HCT116 (cell line): ENCODE results near the gene DIP2C. TPM values are rescaled to one million over a fixed set of nuclear protein-coding genes. Genes with fewer than 3 reads are reported as not detected.

ENCODE experiments used
- ATAC-seq: fragments of 200-7000 bp; cut with Tn5 transposase; 2 replicates; pipeline ENCODE4 v1.9.1; 2020; ENCODE audit warnings: mild to moderate bottlenecking, moderate library complexity
- BruUV-seq: library from RNA; stranded (reverse); fragments of 400-500 nt; replicated peaks from 2 replicates; lab custom pipeline; 2021; lab: Mats Ljungman, UMichigan
- CTCF ChIA-PET: fragments of 300-600 bp; sonication (Branson Sonifier 250); formaldehyde crosslinking; loops from one replicate; lab custom pipeline; 2021; ENCODE audit warnings: antibody characterized with exemption; lab: Charles Lee
- POLR2A ChIA-PET: fragments of 300-600, 350-600 bp; sonication (Branson Sonifier 250); formaldehyde crosslinking; loops from one replicate; lab custom pipeline; 2021; ENCODE audit warnings: antibody characterized with exemption; lab: Charles Lee
- RAD21 ChIA-PET, 2 experiments: fragments of 300-600 bp; sonication (Branson Sonifier 250); formaldehyde crosslinking; loops; one replicate each; lab custom pipeline; 2023; ENCODE audit warnings: low total read pairs in 2 of 2; ENCODE audit not compliant: uncharacterized antibody in 2 of 2, unreplicated experiment in 2 of 2, low non-redundant PET in 1 of 2; lab: Charles Lee
- DNase-seq: peaks from one replicate; pipeline ENCODE4 v3.0.0-alpha.2; 2010; ENCODE audit warnings: low read depth, low spot score
- H2AFZ ChIP-seq: fragments of 200-600 bp; shearing (Covaris generic), sonication (generic); 2 replicates; pipeline ENCODE4 v1.6.1; 2017; ENCODE audit warnings: low read depth, mixed run types, mixed read lengths, antibody characterized with exemption, low read length; ENCODE audit not compliant: poor library complexity, severe bottlenecking
- H3K27ac ChIP-seq: 2 replicates; pipeline ENCODE4 v1.5.1; 2012; ENCODE audit warnings: low read depth, low read length
- H3K27me3 ChIP-seq: fragments of 200-600 bp; sonication (generic); 2 replicates; pipeline ENCODE4 v1.6.1; 2016; ENCODE audit warnings: mixed run types, low read length, mixed read lengths; ENCODE audit not compliant: insufficient read depth
- H3K36me3 ChIP-seq, 2 experiments: fragments of 200-500 bp in 1 of 2; fragments of 200-600 bp in 1 of 2; sonication (Bioruptor generic) in 1 of 2; sonication (generic) in 1 of 2; 2 replicates each; pipeline versions ENCODE4 v1.5.1 to v1.6.1; 2014 to 2016; ENCODE audit warnings: low read length in 2 of 2, inconsistent platforms in 1 of 2, mixed read lengths in 1 of 2, mixed run types in 1 of 2; ENCODE audit not compliant: insufficient read depth in 2 of 2, control insufficient read depth in 1 of 2
- H3K4me1 ChIP-seq, 2 experiments: fragments of 200-600 bp in 1 of 2; sonication (generic) in 1 of 2; 2 replicates each; pipeline versions ENCODE4 v1.5.1 to v1.6.1; 2012 to 2017; ENCODE audit warnings: low read length in 2 of 2, inconsistent platforms in 1 of 2, mild to moderate bottlenecking in 1 of 2, mixed read lengths in 1 of 2, mixed run types in 1 of 2, moderate library complexity in 1 of 2; ENCODE audit not compliant: insufficient read depth in 2 of 2, control insufficient read depth in 1 of 2
- H3K4me2 ChIP-seq: fragments of 200-600 bp; sonication (generic); 2 replicates; pipeline ENCODE4 v1.6.1; 2017; ENCODE audit warnings: mixed run types, low read length, mixed read lengths
- H3K4me3 ChIP-seq, 2 experiments: fragments of 200-600 bp in 1 of 2; sonication (generic) in 1 of 2; replicated peaks in 1 of 2; 2 replicates each; pipeline ENCODE4 v1.5.1; 2011 to 2016; ENCODE audit warnings: low read length in 2 of 2, control low read depth in 1 of 2, low read depth in 1 of 2, mild to moderate bottlenecking in 1 of 2, mixed read lengths in 1 of 2, mixed run types in 1 of 2
- H3K79me2 ChIP-seq: fragments of 200-600 bp; sonication (generic); 2 replicates; pipeline ENCODE4 v1.6.1; 2017; ENCODE audit warnings: mild to moderate bottlenecking, mixed run types, low read length, moderate library complexity, mixed read lengths; ENCODE audit not compliant: insufficient read depth
- H3K9ac ChIP-seq: fragments of 200-600 bp; sonication (generic); 2 replicates; pipeline ENCODE4 v1.6.1; 2016; ENCODE audit warnings: low read length, mixed read lengths
- H3K9me2 ChIP-seq: fragments of 200-600 bp; sonication (generic), shearing (Covaris generic); 2 replicates; pipeline ENCODE4 v1.6.1; 2017; ENCODE audit warnings: mixed run types, mild to moderate bottlenecking, moderate library complexity; ENCODE audit not compliant: insufficient read depth
- H3K9me3 ChIP-seq, 2 experiments: fragments of 200-500 bp in 1 of 2; fragments of 200-600 bp in 1 of 2; sonication (Bioruptor generic) in 1 of 2; sonication (generic) in 1 of 2; 2 replicates each; pipeline ENCODE4 v1.6.1; 2014 to 2017; ENCODE audit warnings: low read length in 2 of 2, mixed read lengths in 2 of 2, inconsistent platforms in 1 of 2, low read depth in 1 of 2, mild to moderate bottlenecking in 1 of 2, mixed run types in 1 of 2, moderate library complexity in 1 of 2; ENCODE audit not compliant: control insufficient read depth in 1 of 2, insufficient read depth in 1 of 2
- H4K20me1 ChIP-seq: fragments of 200-600 bp; sonication (generic), shearing (Covaris generic); 2 replicates; pipeline ENCODE4 v1.6.1; 2017; ENCODE audit warnings: mixed run types, mild to moderate bottlenecking, moderate library complexity; ENCODE audit not compliant: insufficient read depth
- EGR1 ChIP-seq: IDR thresholded peaks from 2 replicates; pipeline ENCODE4 v1.6.1; 2012; ENCODE audit warnings: low read depth
- EZH2 ChIP-seq: fragments of 200-600 bp; sonication (generic); IDR thresholded peaks from 2 replicates; pipeline ENCODE4 v1.6.1; 2017; ENCODE audit warnings: antibody characterized with exemption, mixed run types
- FOSL1 ChIP-seq: IDR thresholded peaks from 2 replicates; pipeline ENCODE4 v1.6.1; 2012; ENCODE audit warnings: low read depth
- REST ChIP-seq: IDR thresholded peaks from 2 replicates; pipeline ENCODE4 v1.6.1; 2012; ENCODE audit warnings: low read depth
- SIN3A ChIP-seq: IDR thresholded peaks from 2 replicates; pipeline ENCODE4 v1.6.1; 2012; ENCODE audit warnings: low read depth
- SP1 ChIP-seq: IDR thresholded peaks from 2 replicates; pipeline ENCODE4 v1.6.1; 2012; ENCODE audit warnings: low read depth
- YY1 ChIP-seq: IDR thresholded peaks from 2 replicates; pipeline ENCODE4 v1.6.1; 2011; ENCODE audit warnings: low read length, low read depth, moderate library complexity, mild to moderate bottlenecking; ENCODE audit not compliant: insufficient replicate concordance; ENCODE audit errors: extremely low read depth
- ZFX ChIP-seq: fragments of 450-650 bp; IDR thresholded peaks from 2 replicates; pipeline ENCODE4 v1.6.1; 2017
- intact Hi-C: fragments of 100-400 bp; cut with micrococcal nuclease; formaldehyde crosslinking; loops from 2 replicates; pipeline ENCODE4 v1.10.0; 2022
- total RNA-seq: library from RNA; stranded (reverse); gene quantifications from one replicate; pipeline ENCODE4 v1.2.1, GENCODE V29; 2021; ENCODE audit not compliant: unreplicated experiment

The DIP2C gene
- total RNA-seq, 1 experiment from 2014 or later, result 15.4 TPM

DNA sequence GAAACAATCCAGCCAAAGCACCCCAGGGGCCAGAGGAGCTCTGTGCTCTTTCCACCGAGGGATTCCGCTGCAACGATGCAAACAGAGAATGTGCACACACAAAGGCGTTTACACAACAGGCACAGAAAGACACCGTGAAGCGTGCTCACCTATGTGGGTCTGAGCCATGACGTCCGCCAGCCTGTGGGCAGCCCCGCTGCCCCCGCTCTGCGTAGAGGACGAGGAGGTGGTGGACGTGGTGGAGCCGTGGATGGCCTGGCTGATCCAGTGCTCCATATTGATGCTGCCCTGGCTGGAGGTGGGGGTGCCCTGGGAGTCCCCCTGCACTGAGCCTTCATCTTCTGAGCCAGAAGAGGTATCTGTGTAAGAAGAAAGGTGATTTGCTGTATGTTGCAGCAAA lies 266.8 kb downstream of the DIP2C start:
- Histone ChIP-seq H4K20me1 (no peaks in the 10 kb centered on the region), H3K27ac (no peak overlapping the region), H3K36me3 (no peaks in the 10 kb centered on the region), H3K79me2 (no peaks in the 10 kb centered on the region), H3K9me3 (no peaks in the 10 kb centered on the region), H3K4me1 (no peaks in the 10 kb centered on the region), H3K27me3 (no peaks in the 10 kb centered on the region), H3K4me2 (no peak overlapping the region), H3K9me2 (no peaks in the 10 kb centered on the region), H3K4me3 (no peak overlapping the region), H3K9ac (no peak overlapping the region), H2AFZ (no peak overlapping the region)
- POLR2A ChIA-PET, result no interaction called here
- intact Hi-C loops, result no loop called here
- CTCF ChIA-PET, result no interaction called here
- no peak for DNase-seq
- BruUV-seq, result no TSS peak
- TF ChIP-seq REST (no peak), EZH2 (no peak), YY1 (no peak), ZFX (no peak), FOSL1 (no peak), SIN3A (no peak)
- ATAC-seq, result no peak
- RAD21 ChIA-PET, result no interaction called here

- Histone ChIP-seq H3K36me3 (no peaks in the 10 kb centered on the region), H3K79me2 (no peaks in the 10 kb centered on the region), H3K9me2 (no peaks in the 10 kb centered on the region), H3K4me3 (no peak overlapping the region), H4K20me1 (no peaks in the 10 kb centered on the region), H3K9me3 (no peaks in the 10 kb centered on the region), H2AFZ (no peak overlapping the region), H3K27ac (no peak overlapping the region), H3K27me3 (no peaks in the 10 kb centered on the region), H3K9ac (no peak overlapping the region), H3K4me2 (no peak overlapping the region), H3K4me1 (no peaks in the 10 kb centered on the region)
- ChIA-PET CTCF (no interaction called here), POLR2A (no interaction called here), RAD21 (no interaction called here)
- no TSS peak for BruUV-seq
- intact Hi-C loops, result no loop called here
- no peak for ATAC-seq
- no peak for DNase-seq
- TF ChIP-seq EZH2 (no peak), EGR1 (no peak), SP1 (no peak), YY1 (no peak)
Measured at GRCh38 chr10:422241-422640, 267.2 kb downstream of the DIP2C start.
